NCI-H2081 (cell line): ENCODE results near the gene BTBD2.
"Not testable (repeated sequence)": the region's sequence is repeated elsewhere in the genome, so short reads cannot be mapped to it uniquely, and the experiment has no call there.

Source experiments
- DNase-seq, 2 experiments: peaks; one replicate each; lab custom pipeline; 2025; lab: John Stamatoyannopoulos, UW

Gene BTBD2

DNA sequence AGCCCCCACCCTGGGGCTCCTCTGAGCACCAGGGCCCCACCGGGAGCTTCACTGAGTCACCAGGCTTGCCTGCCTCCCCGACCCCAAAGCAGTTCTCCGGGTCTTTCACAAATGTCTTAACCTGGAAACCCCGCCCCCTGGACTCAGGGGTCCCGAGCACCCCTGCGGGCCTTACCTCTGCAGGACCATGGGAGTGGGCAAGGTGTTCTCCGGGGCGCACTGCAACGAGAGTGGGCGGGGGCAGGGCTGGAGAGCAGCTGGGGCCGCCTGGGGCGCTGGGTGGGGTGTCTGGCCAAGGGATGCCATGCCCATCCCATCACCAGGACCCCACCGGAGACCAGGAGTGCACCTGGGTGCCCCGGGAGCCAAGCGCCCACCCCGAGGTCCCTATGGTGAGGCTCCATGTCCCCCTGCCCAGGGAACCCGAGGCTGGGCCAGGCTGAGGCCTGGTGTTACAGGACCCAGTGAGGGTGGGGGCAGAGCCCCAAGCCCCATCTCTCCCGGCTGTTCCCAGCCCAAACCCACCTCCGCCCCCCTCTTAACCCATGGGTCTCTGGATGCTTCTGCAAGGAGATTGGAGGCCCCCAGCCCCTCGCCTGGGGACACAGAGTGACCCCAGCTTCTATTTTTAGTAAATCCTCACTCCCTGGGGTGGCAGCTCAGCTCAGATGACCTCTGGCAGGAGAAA, 24.6 kb upstream of the BTBD2 start:
- DNase-seq: no peak

DNA sequence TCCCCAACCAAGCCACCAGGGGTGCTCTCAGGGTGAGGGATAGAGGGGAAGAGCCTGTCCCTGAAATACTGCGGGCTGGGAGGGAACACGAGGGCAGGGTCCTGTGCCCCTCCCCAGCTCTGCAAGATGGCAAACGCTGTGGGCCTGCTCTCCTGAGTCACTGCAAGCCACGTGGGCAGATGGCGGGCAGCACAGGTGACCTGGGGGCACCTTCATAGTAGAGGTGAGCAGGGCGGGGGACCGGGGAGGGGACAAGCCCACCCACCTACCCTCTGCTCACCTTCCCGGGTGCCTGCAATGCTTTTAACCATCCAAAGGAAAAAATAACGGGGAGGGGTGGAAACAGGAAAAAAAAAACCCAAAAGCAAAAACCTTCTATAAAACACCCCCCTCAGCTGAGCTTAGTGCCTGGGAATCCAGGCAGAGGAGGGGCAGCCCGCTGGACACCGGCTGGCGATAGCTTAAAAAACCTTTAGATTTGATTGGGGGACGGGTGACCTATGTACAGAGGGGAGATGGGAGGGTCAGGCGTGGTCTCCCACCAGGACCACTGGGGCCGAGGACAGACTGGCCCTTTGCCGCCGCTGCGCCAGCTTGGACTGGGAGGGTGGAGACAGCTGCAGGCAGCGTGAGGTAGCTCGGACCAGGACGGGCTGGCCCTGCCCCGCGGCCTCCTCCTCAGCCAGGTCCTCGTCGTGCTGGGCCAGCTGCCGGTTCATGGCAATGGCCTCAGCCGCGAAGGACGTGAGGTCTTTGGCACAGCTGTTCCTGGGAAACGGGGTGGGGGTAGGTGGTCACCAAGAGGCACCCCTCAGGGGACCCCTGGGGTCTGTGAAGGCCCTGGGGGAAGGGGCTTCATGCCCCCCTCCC, 23.8 kb upstream of the BTBD2 start:
- no peak for DNase-seq

- DNase-seq: no peak
Observed at GRCh38 chr19:2038284-2039088, 23.0 kb upstream of the BTBD2 start.

GRCh38 chr19:2037651-2038255, 22.2 kb upstream of the BTBD2 start:
- DNase-seq: no peak

DNA sequence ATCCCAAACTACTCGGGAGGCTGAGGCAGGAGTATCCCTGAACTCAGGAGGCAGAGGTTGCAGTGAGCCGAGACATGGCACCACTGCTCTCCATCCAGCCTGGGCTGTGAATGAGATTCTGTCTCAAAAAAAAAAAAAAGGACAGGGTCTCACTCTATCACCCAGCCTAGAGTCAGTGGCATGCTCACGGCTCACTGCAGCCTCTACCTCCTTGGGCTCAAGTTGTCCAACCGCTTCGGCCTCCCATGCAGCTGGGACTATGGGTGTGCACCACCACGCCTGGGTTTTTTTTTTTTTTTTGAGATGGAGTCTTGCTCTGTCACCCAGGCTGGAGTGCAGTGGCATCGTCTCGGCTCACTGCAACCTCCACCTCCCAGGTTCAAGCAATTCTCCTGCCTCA, 20.9 kb upstream of the BTBD2 start:
- no peak for DNase-seq

DNA sequence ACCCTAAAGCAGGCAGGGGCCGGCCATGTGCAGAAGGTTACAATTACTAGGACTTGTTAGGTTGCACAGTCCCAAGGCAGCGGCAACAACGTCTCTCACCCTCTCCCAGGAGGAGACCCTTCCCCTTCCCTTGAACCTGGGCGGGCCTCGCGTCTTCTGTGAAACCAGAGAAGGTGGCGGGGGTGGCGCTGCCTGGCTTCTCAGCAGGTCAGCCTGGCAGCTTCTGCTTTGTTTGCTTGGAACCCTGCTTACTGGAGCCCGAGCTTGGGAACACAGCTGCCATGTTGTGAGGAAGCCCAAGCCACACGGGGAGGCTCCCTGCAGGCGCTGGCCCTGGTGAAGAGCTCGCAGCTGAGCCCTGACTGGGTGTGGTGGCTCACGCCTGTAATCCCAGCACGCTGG, 20.1 kb upstream of the BTBD2 start:
- DNase-seq: no peak

DNA sequence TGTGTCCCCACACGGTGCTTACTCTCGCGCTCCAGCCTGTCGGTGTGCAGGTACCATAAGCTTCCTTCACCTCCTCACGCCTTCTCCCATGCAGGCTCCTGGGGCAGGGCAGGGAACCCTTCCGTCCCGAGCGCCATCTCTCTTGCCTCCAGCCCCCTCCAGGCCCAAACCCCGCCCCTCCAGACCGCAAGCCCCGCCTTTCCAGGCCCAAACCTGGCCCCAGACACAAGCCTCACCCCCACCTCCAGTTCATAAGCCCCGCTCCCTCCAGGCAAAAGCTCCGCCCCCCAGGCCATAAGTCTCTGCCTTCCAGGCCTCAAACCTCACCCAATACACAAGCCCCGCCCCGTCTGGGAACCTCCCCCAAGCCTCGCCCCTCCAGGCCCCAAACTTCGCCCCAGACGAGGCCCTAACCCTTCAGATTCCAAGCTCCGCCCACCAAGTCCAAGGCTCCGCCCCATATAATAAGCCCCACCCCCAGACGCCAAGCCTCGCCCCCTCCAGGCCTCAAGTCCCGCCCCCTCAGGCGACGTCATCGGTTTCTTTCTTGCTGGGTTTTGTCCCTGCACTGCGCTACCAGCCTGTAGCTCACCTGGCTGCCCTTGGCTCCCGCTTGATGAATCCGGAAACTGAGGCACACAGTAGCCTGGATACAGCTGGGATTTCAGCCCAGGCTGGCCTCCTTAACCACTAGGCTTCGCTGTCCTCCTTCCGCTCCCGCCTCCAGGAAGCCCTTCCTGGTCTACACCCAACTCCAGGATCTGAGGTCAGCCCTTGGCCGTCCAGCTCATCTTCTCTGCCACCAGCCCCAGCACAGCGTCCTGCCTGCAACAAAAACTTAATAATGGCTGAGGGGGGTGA, 19.4 kb upstream of the BTBD2 start:
- DNase-seq: peak in 1 of 2 experiments; percentile 20

DNA sequence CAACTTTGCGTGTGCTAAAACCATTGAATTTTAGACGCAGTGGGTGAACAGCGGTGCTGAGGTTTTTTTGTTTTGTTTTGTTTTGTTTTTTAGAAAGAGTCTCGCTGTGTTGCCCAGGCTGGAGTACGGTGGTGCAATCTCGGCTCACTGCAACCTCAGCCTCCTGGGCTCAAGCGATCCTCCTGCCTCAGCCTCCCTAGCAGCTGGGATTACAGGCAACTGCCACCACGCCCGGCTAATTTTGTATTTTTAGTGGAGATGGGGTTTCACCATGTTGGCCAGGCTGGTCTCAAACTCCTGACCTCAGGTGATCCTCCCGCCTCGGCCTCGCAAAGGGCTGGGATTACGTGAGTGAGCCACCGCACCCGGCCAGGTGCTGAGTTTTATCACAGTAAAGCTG, 18.7 kb upstream of the BTBD2 start:
- DNase-seq: not testable (repeated sequence)

DNA sequence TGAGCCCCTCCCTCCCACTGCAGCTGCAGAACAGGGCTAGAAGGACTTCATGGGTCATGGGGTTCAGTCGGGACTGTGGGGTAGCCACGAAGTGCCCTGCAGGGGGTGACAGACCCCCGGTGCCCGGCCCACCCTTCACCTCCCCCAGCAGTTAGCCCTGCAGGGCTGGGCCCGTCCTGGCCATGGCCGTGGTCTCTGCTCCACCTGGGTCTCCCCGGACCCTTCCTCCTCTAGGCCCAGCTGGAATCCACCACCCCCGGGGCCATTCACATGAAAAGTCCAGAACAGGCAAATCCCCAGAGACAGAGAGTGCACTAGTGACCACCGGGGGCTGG, 18.3 kb upstream of the BTBD2 start:
- DNase-seq: no peak

DNA sequence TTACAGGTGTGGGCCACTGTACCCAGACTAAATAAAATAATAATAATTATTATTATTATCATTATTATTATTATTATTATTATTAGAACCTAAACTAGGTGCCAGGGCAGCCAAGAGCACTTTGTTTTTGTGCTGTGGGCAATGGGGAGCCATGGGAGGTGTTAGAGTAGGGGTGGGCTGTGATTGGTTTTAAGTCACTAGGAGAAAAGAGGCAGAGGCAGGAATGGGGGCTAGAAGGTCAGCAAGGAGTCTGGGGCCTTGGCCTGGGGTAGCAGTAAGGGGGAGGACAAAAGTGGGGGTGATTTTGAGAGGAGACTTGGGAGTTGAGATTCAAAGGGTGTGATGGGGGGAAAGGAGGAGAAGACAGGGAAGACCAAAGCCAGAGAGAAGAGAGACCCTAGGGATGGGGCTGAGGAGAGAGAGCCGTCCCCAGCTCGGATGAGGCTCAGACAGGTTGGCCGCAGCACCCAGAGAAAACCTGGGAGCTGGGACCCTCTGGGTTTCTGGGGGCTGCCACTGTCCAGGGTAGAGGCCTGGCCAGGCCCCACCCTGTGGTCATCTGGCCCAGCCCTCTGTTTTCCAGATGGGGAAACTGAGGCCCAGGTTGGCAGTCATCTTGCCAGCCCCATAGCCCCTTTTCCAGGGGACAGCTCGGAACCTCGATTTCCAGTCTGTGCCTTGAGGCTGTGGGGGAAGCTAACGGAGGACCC, 17.8 kb upstream of the BTBD2 start:
- no peak for DNase-seq

GRCh38 chr19:2032296-2032941, 16.9 kb upstream of the BTBD2 start:
- peak; percentile 70 to 85 for DNase-seq

GRCh38 chr19:2027361-2027760, 11.8 kb upstream of the BTBD2 start:
- DNase-seq: no peak

GRCh38 chr19:2026770-2027169, 11.3 kb upstream of the BTBD2 start:
- DNase-seq: no peak

DNA sequence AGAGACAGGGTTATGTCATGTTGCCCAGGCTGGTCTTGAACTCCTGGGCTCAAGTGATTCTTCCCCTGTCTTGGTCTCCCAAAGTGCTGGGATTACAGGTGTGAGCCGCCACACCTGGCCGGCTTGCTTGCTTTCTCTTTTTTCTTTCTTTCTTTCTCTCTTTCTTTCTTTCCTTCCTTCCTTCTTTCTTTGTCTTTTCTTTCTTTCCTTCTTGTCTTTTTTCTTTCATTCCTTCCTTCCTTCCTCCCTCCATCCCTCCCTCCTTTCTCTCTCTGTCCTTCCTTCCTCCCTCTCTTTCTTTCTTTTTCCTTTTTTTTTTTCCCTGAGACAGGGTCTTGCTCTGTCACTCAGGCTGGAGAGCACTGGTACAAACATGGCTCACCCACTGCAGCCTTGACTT, 6.8 kb upstream of the BTBD2 start:
- no peak for DNase-seq

DNA sequence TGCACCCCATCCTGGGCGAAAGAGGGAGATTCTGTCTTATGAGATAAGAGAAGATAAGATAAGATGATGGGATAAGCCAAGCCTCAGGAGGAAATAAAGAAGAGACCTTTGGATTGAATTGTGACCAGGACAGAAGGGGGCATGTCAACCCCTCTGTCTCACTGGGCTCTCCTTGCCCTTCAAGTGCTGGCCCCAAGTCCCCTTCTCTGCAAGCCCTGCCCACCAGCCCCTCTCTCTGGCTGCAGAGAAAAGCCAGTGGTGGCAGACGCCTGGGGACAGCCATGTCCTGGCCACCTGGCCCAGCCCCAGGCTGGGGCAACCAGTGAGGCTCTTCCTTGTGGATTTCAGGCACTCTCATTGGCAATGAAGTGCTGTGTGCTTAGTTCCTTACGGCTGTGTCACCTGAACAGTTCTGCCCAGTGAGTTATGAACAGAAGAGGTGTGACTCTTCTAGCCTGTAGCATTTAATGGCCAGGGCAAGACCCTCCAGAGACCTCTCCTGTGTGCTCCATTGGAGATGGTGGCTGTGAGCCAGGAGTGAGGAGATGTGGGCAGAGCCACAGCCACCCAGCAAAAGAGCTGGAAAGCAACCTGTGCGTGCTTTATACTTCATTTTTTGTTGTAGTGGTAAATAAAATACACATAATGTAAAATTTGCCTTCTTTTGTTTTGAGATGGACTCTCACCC, 6.1 kb upstream of the BTBD2 start:
- DNase-seq: no peak

DNA sequence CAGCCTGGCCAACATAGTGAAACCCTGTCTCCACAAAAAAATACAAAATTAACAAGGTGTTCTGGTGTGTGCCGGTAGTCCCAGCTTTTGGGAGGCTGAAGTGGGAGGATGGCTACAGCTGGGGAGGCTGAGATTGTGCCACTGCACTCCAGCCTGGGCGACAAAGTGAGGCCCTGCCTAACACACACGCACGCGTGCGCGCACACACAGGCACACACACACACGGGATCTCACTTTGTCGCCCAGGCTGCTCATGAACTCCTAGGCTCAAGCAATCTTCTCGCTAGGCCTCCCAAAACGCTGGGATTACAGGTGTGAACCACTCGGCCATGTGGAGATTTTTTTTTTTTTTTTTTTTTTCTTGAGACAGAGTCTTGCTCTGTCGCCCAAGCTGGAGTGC, 3.2 kb upstream of the BTBD2 start:
- DNase-seq: no peak

DNA sequence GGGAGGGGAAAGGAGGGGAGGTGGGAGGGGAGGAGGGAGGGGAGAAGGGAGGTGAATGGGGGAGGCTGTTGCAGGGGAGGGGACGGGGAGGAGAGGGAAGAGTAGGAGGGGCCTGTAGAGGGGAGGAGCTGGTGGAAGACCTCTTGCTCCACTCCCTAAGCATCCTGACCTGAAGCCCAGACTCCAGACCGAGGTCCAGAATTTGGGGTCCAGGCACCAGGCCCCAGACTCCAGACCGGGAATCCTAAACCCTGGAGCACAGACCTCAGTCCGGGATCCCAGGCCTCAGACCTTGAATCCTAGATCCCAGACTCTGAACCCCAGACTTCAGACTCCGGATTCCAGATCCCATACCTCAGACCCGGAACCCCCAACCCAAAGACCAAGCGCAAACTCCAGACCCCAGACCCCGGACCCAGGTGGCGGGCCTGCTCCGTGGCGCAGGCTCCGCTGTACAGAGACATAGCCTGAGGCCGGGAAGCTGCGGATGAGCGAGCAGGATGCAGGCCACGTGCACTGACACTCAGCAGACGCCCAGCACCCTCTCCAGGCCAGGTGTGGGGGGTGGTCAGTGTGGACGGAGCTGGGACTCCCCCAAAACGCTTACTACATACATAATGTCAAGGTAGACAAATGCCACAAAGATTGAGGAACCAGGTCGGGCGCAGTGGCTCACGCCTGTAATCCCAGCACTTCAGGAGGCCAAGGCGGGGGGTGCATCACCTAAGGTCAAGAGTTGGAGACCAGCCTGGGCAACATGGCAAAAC, 710 bp upstream of the BTBD2 start:
- peak; percentile 70 to 75 for DNase-seq

DNA sequence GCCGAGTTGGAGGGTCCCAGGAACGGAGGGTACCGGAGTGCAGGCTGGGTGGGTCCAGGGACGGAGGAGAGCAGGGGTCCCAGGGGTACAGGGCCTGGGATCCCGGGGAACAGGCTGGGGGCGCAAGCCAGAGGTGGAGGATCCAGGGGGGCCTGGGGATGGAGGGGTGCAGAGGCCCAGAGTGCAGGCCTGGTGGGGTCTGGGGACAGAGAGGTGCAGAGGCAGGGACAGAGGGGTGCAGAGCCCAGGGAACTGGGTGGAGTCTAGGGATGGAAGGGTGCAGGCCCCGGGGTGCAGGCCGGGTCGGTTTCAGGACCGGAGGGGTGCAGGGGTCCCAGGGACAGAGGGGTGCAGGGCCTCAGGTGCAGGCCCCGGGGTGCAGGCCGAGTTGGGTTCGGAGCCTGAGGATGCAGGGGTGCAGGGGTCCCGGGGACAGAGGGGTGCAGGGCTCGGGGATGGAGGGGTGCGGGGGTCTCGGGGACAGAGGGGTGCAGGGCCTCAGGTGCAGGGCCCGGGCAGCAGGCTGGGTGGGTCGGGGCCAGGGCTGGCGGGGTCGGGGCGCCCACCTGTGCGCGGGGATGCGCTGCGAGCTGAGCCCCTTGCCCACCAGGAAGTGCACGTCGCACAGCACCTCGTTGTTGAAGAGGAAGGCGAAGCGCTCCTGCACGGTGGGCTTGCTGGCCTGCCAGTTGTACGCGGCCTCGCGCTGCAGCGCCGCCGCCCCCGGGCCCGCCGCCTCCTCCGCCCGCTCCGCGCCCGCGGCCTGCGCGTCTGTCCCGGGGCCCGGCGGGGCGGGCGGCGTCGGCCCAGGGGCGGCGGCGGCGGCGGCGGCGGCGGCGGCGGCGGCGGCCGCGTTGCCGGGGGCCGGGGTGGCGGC, 545 bp downstream of the BTBD2 start:
- DNase-seq: peak in 1 of 2 experiments; percentile 21
